Large intestine (tissue), 3 donors: ENCODE data around the gene SLC2A5. TPM values are rescaled to one million over a fixed set of nuclear protein-coding genes. Genes with fewer than 3 reads are reported as not detected.

ENCODE experiments used
- DNase-seq, 2 donors: peaks; one replicate each; pipeline versions ENCODE4 v3.0.0 to v3.0.0-alpha.2; 2013
- H3K27ac ChIP-seq: one replicate; pipeline ENCODE4 v1.5.1; 2013; ENCODE audit warnings: low read length
- H3K27me3 ChIP-seq: 2 replicates; pipeline ENCODE4 v1.6.1; 2013; ENCODE audit warnings: low read length; ENCODE audit not compliant: control insufficient read depth, insufficient read depth
- H3K36me3 ChIP-seq: 2 replicates; pipeline ENCODE4 v1.6.1; 2013; ENCODE audit warnings: low read length; ENCODE audit not compliant: control insufficient read depth, insufficient read depth
- H3K4me1 ChIP-seq: one replicate; pipeline ENCODE4 v1.6.1; 2013; ENCODE audit warnings: low read length; ENCODE audit not compliant: control insufficient read depth, insufficient read depth
- H3K4me3 ChIP-seq: one replicate; pipeline ENCODE4 v1.5.1; 2013; ENCODE audit warnings: low read length
- H3K9me3 ChIP-seq: one replicate; pipeline ENCODE4 v1.6.1; 2013; ENCODE audit warnings: mild to moderate bottlenecking, low read depth, low read length, moderate library complexity; ENCODE audit not compliant: control insufficient read depth
- WGBS: methylation state at CpG from one replicate; pipeline ENCODE4 v1.1.5; 2013; ENCODE audit warnings: low lambda C conversion rate; ENCODE audit not compliant: insufficient coverage; 5-methylcytosine and 5-hydroxymethylcytosine counted together
- polyA plus RNA-seq: library from polyadenylated mRNA; unstranded; fragments of 120-200 nt; gene quantifications from one replicate; pipeline ENCODE4 v1.2.1, GENCODE V29; 2013

The SLC2A5 gene
- polyA plus RNA-seq, 1 donor, result 87.3 TPM

DNA sequence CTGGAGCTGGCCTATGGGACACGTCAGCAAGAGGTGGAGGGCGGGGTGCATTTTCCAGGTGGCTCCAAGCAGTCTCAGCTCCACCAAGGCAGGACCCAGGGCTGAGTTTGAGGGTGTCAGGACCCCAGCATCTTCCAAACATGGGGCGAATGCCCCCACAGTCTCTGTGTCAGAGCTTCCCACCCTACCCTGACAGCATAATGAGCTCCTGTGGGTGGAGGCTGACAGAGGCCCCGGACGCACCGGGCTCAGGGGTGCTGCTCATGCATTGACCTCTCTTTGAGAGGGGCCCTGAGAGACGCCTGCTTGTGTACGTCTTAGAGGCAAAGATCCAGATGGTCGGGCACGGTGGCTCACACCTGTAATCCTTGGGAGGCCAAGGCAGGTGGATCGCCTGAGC, 80.4 kb downstream of the SLC2A5 start:
- H3K9me3 ChIP-seq, result no peaks in the 10 kb centered on the region
- no peak overlapping the region for H3K27ac ChIP-seq
- no CpG with 5 or more reads among the region's 11 CpGs for WGBS
- H3K27me3 ChIP-seq, result no peaks in the 10 kb centered on the region
- H3K36me3 ChIP-seq, result no peaks in the 10 kb centered on the region
- H3K4me1 ChIP-seq, result peaks cover 5% of the 10 kb centered on the region
- no peak overlapping the region for H3K4me3 ChIP-seq
- DNase-seq, result no peak

DNA sequence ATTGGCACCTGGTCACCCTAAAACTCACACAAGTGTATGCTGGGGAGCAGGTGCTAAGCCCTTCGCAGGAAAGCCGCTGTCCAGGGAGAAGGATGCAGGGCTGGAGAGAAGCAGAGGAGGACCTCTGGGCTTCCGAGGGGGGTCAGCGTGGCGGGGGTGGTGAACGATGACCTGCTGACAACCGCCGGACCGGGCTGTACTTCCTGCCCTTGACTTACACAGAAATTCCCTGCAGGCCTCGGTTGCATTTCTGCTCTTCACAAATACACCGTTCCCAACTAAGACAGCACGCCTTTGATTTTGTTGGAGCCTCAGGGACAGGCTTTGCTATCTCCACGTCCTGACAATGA, 80.8 kb downstream of the SLC2A5 start:
- no peaks in the 10 kb centered on the region for H3K36me3 ChIP-seq
- H3K9me3 ChIP-seq, result no peaks in the 10 kb centered on the region
- H3K4me1 ChIP-seq, result peaks cover 1% of the 10 kb centered on the region
- H3K4me3 ChIP-seq, result no peak overlapping the region
- no peak for DNase-seq
- no CpG with 5 or more reads among the region's 13 CpGs for WGBS
- H3K27ac ChIP-seq, result no peak overlapping the region
- H3K27me3 ChIP-seq, result no peaks in the 10 kb centered on the region

DNA sequence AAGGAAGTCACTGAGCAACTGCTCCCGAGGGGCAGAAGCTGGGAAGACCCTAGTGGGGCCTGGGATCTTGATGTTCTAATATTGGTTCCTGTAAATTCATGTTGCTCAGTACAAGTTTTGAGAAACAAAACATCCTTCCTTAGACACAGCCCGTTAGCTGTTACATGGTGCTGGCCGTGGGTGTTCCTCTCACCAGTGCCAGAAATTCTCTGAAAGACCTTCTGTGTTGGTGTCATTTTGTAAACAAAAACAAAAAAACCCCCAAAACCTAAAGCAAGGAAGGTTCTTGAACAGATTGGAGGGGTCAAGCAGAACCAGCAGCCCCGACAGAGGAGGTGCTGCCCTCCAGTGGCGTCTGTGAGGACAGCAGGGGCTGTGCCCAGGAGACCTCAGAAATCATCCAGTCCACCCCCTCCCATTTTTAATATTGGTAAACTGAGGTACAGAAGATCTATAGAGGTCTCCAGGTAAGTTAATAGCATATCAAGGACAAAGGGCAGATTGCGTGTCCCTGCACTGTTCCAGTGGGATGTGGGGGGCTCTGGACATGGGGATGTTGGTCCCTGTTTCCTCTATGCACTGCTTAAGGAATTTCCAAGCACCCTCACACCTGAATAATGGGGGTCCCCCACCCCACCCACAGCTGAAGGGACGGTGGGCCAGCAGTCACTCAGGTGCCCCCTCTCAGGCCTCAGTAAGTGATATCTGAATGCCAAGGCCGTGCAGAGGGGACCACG, 81.4 kb downstream of the SLC2A5 start:
- Histone ChIP-seq H3K4me3 (no peak overlapping the region), H3K9me3 (no peaks in the 10 kb centered on the region), H3K27me3 (no peaks in the 10 kb centered on the region), H3K4me1 (no peaks in the 10 kb centered on the region), H3K36me3 (no peaks in the 10 kb centered on the region), H3K27ac (no peak overlapping the region)
- peak in 1 of 2 donors; percentile 22 for DNase-seq
- no CpG with 5 or more reads among the region's 9 CpGs for WGBS

DNA sequence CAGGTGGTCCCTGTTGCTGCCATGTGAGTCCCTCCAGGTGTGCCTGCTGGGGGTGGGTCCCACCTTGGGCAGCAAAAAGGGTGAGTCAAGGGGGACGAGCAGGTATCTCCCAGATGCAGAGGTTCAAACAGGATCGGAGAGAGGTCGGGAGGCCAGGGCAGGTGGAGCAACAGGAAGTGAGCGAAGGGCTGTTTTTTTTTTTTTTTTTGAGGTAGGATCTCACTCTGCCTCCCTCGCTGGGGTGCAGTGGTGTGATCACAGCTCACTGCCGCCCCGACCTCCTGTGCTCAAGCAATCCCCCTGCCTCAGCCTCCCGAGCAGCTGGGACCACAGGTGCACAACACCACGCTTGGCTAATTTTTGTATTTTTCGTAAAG, 82.6 kb downstream of the SLC2A5 start:
- no peaks in the 10 kb centered on the region for H3K4me1 ChIP-seq
- H3K27me3 ChIP-seq, result no peaks in the 10 kb centered on the region
- DNase-seq, result no peak
- H3K9me3 ChIP-seq, result no peaks in the 10 kb centered on the region
- 80% methylated on average over 1 of the region's 10 CpGs for WGBS
- no peaks in the 10 kb centered on the region for H3K36me3 ChIP-seq
- H3K4me3 ChIP-seq, result no peak overlapping the region
- no peak overlapping the region for H3K27ac ChIP-seq

DNA sequence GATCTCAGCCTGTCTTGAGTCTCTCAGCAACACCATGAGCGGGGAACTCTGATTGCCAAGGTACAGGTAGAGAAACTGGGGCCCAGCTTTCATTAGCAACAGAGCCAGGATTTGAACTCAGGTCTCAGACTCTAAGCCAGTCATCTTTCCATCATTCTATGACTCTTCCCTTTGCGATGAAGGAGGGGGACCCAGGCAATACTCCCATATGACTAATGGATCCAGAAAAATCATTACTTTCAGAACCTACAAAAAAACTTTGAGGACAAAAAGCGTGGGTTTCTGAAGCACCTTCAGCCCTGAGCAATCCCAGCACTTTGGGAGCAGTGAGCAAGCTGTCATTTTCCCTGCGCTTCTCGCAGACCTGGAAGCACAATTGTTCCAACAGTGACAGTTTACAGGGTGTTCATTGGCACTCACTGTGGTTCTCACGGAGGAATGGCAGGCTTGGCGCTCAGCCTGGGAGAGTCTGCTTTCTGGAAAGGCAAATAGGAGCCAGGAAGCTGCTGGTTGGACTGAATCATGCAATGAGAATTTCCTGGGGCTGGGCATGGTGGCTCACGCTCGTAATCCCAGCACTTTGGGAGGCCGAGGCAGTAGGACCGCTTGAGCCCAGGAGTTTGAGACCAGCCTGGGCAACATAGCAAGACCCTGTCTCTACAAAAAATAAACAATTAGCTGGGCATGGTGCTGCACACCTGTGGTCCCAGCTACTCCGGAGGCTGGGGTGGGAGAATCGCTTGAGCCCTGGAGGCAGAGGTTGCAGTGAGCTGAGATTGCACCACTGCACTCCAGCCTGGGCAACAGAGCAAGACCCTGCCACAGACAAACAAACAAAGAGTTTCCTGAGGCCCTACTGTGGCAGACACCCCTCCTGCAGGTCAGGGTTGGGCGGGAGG, 83.3 kb downstream of the SLC2A5 start:
- no peaks in the 10 kb centered on the region for H3K36me3 ChIP-seq
- no CpG with 5 or more reads among the region's 14 CpGs for WGBS
- H3K27ac ChIP-seq, result no peak overlapping the region
- no peaks in the 10 kb centered on the region for H3K4me1 ChIP-seq
- H3K27me3 ChIP-seq, result no peaks in the 10 kb centered on the region
- no peak overlapping the region for H3K4me3 ChIP-seq
- no peak for DNase-seq
- H3K9me3 ChIP-seq, result no peaks in the 10 kb centered on the region

Other genes starting within 250 kb of the SLC2A5 start
- 728 TPM for gene ENO1, start 190.9 kb downstream of the SLC2A5 start, polyA plus RNA-seq
- not detected for gene CA6, start 123.8 kb downstream of the SLC2A5 start, polyA plus RNA-seq
- gene SLC2A7, start 43.2 kb downstream of the SLC2A5 start, polyA plus RNA-seq, result 4.8 TPM
- 27.8 TPM for gene GPR157, start 59.5 kb upstream of the SLC2A5 start, polyA plus RNA-seq
- gene H6PD, start 165.1 kb upstream of the SLC2A5 start, polyA plus RNA-seq, result 36.6 TPM
- 23.7 TPM for gene SPSB1, start 223.3 kb upstream of the SLC2A5 start, polyA plus RNA-seq